CD4-positive, alpha-beta T cell (primary cell): Measurements from ENCODE around the gene SKAP2. TPM values are rescaled to one million over a fixed set of nuclear protein-coding genes. Genes with fewer than 3 reads are reported as not detected.

Experiments
- ATAC-seq: fragments of 200-7000 bp; cut with Tn5 transposase; one replicate; pipeline ENCODE4 v1.10.0; 2022; ENCODE audit warnings: mild to moderate bottlenecking; ENCODE audit not compliant: poor library complexity
- CTCF ChIA-PET: fragments of 350-600 bp; sonication (Branson Sonifier 250); formaldehyde crosslinking; loops from one replicate; lab custom pipeline; 2021; ENCODE audit warnings: antibody characterized with exemption, inconsistent platforms; lab: Charles Lee
- POLR2A ChIA-PET: fragments of 350-600 bp; sonication (Branson Sonifier 250); formaldehyde crosslinking; loops from one replicate; lab custom pipeline; 2021; ENCODE audit warnings: antibody characterized with exemption, inconsistent platforms; lab: Charles Lee
- DNase-seq, 14 experiments: peaks; one replicate each; pipeline ENCODE4 v3.0.0-alpha.2; 2013 to 2020; ENCODE audit warnings: mixed read lengths in 2 of 14
- H3K27ac ChIP-seq, 2 donors: one replicate each; pipeline versions ENCODE4 v1.5.1 to v1.7.0; 2013; ENCODE audit warnings: low read length in 2 of 2, low read depth in 1 of 2, mild to moderate bottlenecking in 1 of 2
- H3K27me3 ChIP-seq, 2 experiments: 1 replicate in 1 of 2; 2 replicates in 1 of 2; pipeline versions ENCODE4 v1.6.1 to v1.7.0; 2013; ENCODE audit warnings: low read length in 2 of 2, control low read depth in 1 of 2, mild to moderate bottlenecking in 1 of 2, moderate library complexity in 1 of 2; ENCODE audit not compliant: insufficient read depth in 2 of 2, control insufficient read depth in 1 of 2
- H3K36me3 ChIP-seq: one replicate; pipeline ENCODE4 v1.6.1; 2013; ENCODE audit warnings: low read length, control low read depth; ENCODE audit not compliant: insufficient read depth
- H3K4me1 ChIP-seq: one replicate; pipeline ENCODE4 v1.6.1; 2013; ENCODE audit warnings: low read length, control low read depth; ENCODE audit not compliant: insufficient read depth
- H3K4me3 ChIP-seq: one replicate; pipeline ENCODE4 v1.5.1; 2013; ENCODE audit warnings: mild to moderate bottlenecking, low read length, moderate library complexity
- H3K9me3 ChIP-seq, 2 experiments: 1 replicate in 1 of 2; 2 replicates in 1 of 2; pipeline versions ENCODE4 v1.6.1 to v1.7.0; 2013; ENCODE audit warnings: low read length in 2 of 2, mild to moderate bottlenecking in 2 of 2, control low read depth in 1 of 2, moderate library complexity in 1 of 2; ENCODE audit not compliant: control insufficient read depth in 1 of 2, insufficient read depth in 1 of 2
- H3K27ac Mint-ChIP-seq: one replicate; pipeline ENCODE4 v1.8.0; 2020; ENCODE audit warnings: mixed read lengths
- H3K27me3 Mint-ChIP-seq: one replicate; pipeline ENCODE4 v1.8.0; 2021; ENCODE audit warnings: mixed read lengths
- H3K36me3 Mint-ChIP-seq: one replicate; pipeline ENCODE4 v1.8.0; 2021; ENCODE audit warnings: low read depth, mixed read lengths
- H3K4me1 Mint-ChIP-seq: one replicate; pipeline ENCODE4 v1.8.0; 2021; ENCODE audit warnings: low read depth, mixed read lengths
- H3K4me3 Mint-ChIP-seq: one replicate; pipeline ENCODE4 v1.8.0; 2020; ENCODE audit warnings: mild to moderate bottlenecking, mixed read lengths
- H3K9me3 Mint-ChIP-seq: one replicate; pipeline ENCODE4 v1.8.0; 2020; ENCODE audit warnings: mixed read lengths
- CTCF ChIP-seq: fragments of 200-600 bp; IDR thresholded peaks from one replicate; pipeline ENCODE4 v1.8.0; 2022; ENCODE audit warnings: antibody characterized with exemption, mild to moderate bottlenecking
- intact Hi-C, 2 experiments: fragments of 100-400 bp; cut with DNase I in 1 of 2; cut with micrococcal nuclease in 1 of 2; formaldehyde crosslinking; loops; one replicate each; pipeline versions ENCODE4 v1.15.1 to v1.9.0; 2023 to 2025; cut with DNase I, micrococcal nuclease
- total RNA-seq, 174 experiments: library from RNA in 2 of 174; stranded (reverse) in 2 of 174; gene quantifications; one replicate each; pipeline ENCODE4 v1.2.3 and lab custom pipeline; 2021 to 2026

SKAP2 gene
- total RNA-seq, 2 experiments from 2014 or later: 0.91 to 1.2 TPM

GRCh38 chr7:26629696-26630095 lies 234.7 kb downstream of the SKAP2 start:
- Histone ChIP-seq H3K36me3 (no peaks in the 10 kb centered on the region), H3K9me3 (no peaks in the 10 kb centered on the region), H3K4me3 (no peak overlapping the region), H3K27me3 (no peaks in the 10 kb centered on the region), H3K27ac (no peak overlapping the region), H3K4me1 (peaks cover 4% of the 10 kb centered on the region)
- H3K36me3 Mint-ChIP-seq: no peaks in the 10 kb centered on the region
- intact Hi-C loops: no loop called here
- H3K4me3 Mint-ChIP-seq: no peak overlapping the region
- TF ChIP-seq CTCF: no peak
- ChIA-PET POLR2A (no interaction called here), CTCF (no interaction called here)
- DNase-seq (no peak), ATAC-seq (no peak)
- no peaks in the 10 kb centered on the region for H3K4me1 Mint-ChIP-seq
- H3K9me3 Mint-ChIP-seq: no peaks in the 10 kb centered on the region
- H3K27me3 Mint-ChIP-seq: peaks cover 3% of the 10 kb centered on the region
- H3K27ac Mint-ChIP-seq: no peak overlapping the region

GRCh38 chr7:26627891-26628341 lies 236.5 kb downstream of the SKAP2 start:
- no peaks in the 10 kb centered on the region for H3K4me1 Mint-ChIP-seq
- H3K27ac ChIP-seq: no peak overlapping the region
- no peak for ATAC-seq
- no peaks in the 10 kb centered on the region for H3K27me3 ChIP-seq
- no peak overlapping the region for H3K4me3 ChIP-seq
- no peak overlapping the region for H3K27ac Mint-ChIP-seq
- TF ChIP-seq CTCF: no peak
- no peaks in the 10 kb centered on the region for H3K9me3 ChIP-seq
- POLR2A ChIA-PET: no interaction called here
- no peaks in the 10 kb centered on the region for H3K36me3 ChIP-seq
- no peak overlapping the region for H3K4me3 Mint-ChIP-seq
- no peaks in the 10 kb centered on the region for H3K36me3 Mint-ChIP-seq
- H3K27me3 Mint-ChIP-seq: no peaks in the 10 kb centered on the region
- no peak for DNase-seq
- CTCF ChIA-PET: no interaction called here
- no peaks in the 10 kb centered on the region for H3K9me3 Mint-ChIP-seq
- H3K4me1 ChIP-seq: no peaks in the 10 kb centered on the region
- intact Hi-C loops: no loop called here

GRCh38 chr7:26627221-26627620 lies 237.2 kb downstream of the SKAP2 start:
- Histone ChIP-seq H3K27ac (no peak overlapping the region), H3K36me3 (no peaks in the 10 kb centered on the region), H3K9me3 (no peaks in the 10 kb centered on the region), H3K4me3 (no peak overlapping the region), H3K27me3 (no peaks in the 10 kb centered on the region), H3K4me1 (no peaks in the 10 kb centered on the region)
- intact Hi-C loops: no loop called here
- Mint-ChIP-seq H3K27ac (no peak overlapping the region), H3K36me3 (no peaks in the 10 kb centered on the region), H3K4me1 (no peaks in the 10 kb centered on the region), H3K9me3 (no peaks in the 10 kb centered on the region), H3K27me3 (no peaks in the 10 kb centered on the region), H3K4me3 (no peak overlapping the region)
- no peak for TF ChIP-seq CTCF
- ChIA-PET CTCF (no interaction called here), POLR2A (no interaction called here)
- ATAC-seq: no peak
- no peak for DNase-seq
